Stimulated activated CD4-positive, alpha-beta T cell treated with anti-CD3 and anti-CD28 coated beads, Interleukin-12 subunit alpha, Interleukin-12 subunit beta, amount 100 ng/mL, for 48 hours (primary cell): ENCODE data around the gene TNIK.

Experiments used
- DNase-seq, 3 donors: peaks; one replicate each; pipeline ENCODE4 v3.0.0-alpha.2; 2020; ENCODE audit warnings: low read depth in 2 of 3, low spot score in 1 of 3

Gene TNIK

DNA sequence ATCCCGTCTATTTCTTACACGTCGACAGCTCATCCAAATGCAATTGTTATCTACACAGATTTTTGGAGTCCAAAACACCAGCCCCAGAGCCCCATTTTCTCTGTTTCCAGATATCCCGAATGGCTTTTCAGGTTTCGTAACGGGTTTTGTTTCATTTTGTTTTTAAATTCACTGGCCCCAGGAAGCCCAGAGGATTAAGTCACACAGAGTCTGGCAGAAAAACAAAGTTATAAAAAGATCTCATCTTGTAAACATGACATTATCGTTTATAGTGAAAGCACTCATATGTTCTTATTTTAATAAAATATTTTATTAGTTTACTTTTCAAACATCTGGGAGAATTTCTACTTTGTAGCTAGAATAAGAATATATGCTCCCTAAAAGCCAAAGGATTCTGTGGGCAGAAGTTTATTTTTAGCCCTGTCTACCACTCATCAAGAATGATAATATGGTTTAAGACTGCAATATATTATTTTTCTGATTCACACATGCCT lies 284.4 kb downstream of the TNIK start:
- DNase-seq: no peak

DNA sequence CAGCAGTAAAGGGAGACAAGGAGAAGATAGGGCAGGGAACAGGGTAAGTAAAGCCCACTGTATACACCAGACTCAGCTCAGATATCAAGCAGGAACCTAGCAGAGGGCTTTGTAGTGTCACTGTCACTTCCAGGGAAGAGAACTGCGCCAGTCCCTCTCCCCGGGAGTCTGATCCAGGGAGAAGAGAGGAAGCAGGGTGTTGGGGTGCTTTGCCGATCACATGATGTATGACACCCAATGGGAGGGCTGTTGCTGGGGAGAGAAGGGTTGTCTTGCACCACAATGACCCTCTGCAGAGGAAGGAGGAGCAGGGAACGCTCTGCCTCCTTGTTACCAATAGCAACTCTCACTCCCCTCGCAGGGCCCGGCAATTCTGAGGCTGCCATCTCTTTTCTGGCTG lies 286.5 kb downstream of the TNIK start:
- DNase-seq: no peak

DNA sequence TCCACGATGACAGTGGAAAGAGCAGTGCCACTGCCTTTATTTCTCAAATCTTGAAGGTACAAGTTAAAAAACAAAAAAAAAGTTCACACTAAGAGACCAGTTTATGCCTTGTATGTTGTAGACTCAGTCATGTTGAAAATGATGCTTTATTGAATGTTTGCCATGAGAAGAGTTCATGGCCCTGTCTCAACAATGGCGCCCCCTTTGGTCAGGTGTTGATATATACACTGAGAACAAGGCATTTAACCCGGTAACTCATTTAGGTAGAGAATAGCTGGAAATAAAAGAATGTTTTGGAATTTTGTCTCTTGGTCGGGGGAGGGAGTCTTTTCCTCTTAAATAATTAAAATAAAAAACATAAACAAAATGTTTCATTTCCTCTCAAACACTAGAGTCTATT lies 288.1 kb downstream of the TNIK start:
- no peak for DNase-seq

DNA sequence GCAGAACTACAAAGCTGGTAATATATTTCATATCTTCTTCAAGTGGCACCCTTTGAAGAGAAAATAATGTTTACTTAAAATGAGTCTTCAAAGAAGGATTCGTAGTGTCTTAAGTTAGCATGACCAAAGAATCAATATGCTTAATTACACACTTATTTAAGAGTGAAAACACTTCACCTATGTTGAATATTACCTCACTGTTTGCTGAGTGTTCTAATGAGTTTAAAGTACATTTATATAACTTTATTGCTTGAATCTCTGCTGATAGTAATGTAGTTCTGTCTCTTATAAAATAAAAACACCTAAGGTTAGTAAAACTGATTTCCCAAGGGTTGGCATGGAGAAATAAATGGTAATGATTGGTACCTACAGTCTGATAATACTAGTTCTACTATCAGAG lies 290.3 kb downstream of the TNIK start:
- no peak for DNase-seq

DNA sequence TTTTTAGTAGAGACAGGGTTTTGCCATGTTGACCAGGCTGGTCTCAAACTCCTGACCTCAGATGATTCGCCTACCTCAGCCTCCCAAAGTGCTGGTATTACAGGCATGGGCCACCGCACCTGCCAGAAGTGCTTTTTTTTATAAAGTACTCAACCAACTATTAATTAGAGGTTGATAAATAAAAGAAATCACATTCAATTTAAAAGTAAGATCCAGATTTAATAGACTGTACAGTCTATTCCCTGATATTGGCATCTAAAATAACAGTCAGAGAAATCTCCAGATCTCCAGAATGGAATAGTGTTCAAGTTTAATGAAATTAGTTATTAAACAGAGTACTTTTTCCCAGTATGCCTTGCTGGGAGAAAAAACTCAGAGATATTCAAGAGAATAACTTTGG lies 290.8 kb downstream of the TNIK start:
- DNase-seq: no peak

DNA sequence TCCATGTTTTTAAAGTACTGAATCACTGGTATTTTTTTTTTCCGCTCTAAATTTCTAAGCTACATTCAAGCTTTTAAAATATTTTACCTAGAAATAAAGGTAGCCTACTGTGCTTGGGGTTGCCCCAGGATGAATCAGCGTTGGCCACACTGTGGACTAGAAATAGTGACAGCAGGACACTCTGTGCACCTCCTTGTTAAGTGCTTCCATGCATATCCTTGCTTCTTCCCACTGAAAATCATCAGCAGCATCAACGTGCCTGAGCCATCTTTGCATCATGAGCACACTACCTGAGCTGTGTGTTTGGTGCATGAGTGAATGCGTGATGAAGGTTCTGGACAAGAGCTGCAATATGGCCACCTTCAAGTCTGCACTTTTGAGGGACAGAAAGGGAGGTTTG lies 291.7 kb downstream of the TNIK start:
- DNase-seq: no peak

DNA sequence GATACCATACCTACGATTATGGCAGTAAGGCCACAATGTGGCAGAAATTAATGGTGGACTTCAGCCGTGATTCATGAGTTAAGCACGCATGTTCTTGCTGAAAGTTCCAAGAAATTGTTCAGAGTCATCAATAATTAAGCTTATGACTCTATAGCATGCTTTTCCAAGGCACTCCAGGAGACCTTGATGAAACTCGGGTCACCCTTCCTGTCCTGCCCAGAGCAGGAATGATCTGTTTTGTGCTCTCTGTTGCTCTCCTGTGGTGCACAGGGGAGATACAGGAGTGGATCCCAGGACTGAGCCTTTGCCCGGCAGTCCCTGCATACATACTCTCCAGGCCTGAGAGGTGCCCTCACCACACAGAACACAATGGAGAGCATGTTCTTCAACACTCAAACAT lies 292.1 kb downstream of the TNIK start:
- DNase-seq: no peak

DNA sequence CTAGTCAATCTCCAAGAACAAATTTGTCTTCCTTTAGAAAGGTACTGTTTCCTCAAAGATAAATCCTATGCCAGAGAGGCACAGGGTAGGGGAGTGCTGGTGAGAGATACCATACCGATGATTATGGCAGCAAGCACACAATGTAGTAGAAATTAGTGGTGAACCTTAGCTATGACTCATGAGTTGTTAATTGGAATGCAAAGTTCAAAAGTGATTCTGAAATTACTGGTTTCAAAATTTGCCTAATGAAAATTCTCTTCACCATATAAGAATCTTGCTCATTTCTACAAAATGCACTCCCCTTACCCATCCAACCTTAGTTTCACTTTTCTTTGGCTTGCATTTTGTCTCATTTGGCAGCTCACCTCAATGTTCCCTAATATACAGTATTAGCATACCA lies 294.2 kb downstream of the TNIK start:
- no peak for DNase-seq

DNA sequence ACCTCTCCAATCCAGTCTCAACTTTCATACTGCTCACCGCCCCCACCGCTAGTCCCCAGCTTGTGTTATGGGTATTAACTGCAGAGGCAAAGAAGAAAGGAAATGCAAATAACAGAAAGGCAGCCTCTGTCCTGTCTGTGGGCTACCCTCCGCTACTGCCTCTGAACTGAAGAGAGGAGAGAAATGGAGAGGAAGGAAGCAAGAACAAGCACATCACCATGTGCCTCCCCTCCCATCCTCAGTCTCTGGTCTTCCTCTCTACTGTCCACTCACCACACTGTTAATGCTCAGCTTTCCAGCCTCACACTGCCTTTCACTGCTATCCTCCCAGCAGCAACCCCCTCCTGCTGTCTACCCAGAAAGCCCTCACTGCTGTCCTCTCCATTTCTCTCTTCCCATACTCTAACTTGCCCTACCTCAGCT lies 294.7 kb downstream of the TNIK start:
- no peak for DNase-seq

DNA sequence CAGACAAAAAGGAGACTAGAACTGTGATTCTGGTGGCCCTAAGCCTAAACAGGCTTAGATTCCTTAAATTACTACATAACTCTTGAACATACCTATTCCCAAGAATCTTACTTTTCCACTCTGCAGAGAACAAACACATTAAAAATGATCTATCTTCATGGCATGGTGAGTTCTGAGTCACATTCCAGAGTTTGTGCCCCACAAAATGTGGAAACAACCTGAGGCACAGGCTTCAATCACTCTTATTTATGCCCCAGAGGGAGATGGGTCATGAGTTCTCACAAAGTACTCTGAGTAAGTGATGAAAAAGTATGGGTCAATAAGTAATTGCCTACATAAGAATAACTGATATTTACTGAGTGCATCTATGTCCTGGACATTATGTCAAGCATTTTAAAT lies 296.1 kb downstream of the TNIK start:
- DNase-seq: no peak

DNA sequence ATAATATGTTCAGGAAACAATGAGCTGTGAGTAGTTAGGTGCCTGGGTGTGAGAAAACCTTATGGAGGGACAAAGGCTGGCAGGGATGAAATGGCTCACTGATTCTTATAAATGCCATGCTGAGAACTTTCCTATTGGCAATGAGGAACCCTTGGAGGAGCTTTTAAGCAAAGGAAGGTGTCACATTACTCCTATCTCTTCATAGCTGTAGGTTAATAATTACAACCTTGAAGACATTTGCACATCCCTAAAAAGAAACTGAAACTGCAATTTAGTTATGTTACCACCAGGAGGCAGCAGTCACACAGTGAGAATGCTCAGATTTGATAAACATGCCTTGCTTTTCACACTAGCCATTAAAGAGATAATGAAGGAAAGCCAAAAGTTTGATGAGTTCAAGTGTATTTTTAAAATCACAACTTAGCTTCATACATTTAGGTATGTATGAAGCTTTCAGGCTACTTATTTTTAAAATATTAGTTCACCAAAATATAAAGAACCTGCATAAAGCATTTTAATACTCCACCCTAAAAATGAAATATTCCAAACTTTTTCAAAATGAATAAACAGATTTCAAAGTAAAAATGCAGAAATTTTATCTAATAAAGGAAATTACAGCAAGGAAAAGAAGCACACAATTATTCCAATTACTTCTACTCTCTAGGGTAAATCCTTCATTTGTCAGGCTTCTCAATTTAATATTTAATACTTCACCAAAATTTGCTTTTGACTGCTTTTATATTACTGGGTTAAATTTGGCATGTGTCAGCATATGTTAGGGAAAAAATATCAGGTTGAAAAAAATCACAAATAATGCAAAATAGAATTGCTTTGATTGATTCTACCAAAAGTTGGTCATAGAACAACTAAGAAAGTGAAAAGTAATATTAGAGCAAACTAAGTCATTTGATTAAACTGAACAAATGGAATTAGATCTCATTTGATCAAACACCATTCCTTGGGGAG lies 296.8 kb downstream of the TNIK start:
- peak in 1 of 3 donors; percentile 49 for DNase-seq

DNA sequence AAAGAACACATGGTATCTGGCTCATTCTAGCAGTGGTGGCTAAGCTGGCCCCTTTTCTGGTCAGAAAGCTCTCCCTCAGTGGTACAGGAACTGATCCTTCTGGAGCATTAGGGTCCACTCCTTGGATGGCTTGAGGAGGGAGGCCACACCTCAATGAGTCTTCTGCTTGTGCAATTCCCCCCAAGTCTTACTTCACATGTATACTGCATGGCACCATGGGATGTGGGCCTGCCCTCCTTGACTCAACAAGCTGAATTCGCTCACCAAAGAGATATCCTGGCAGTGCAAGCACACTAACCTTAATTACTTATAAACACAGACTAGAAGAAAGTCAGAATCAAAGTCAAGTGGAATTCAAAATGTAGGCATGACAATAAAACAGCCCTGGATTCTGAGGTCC lies 299.9 kb downstream of the TNIK start:
- DNase-seq: no peak

DNA sequence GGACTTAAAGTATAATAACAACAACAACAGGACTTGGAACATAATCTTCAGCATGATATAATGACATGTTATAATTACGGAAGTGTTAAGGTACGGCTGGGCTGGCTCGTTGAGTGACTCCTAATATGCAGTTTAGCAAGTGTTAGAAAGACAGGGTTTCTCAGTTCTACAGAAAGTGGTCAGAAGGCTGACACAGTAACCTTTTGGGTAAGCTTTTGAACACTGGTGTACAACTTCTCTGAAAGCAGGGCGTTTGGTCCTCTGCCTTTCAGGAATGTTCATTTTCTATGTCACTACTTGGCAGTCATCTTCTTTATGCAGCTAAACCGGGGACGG lies 300.4 kb downstream of the TNIK start:
- no peak for DNase-seq

DNA sequence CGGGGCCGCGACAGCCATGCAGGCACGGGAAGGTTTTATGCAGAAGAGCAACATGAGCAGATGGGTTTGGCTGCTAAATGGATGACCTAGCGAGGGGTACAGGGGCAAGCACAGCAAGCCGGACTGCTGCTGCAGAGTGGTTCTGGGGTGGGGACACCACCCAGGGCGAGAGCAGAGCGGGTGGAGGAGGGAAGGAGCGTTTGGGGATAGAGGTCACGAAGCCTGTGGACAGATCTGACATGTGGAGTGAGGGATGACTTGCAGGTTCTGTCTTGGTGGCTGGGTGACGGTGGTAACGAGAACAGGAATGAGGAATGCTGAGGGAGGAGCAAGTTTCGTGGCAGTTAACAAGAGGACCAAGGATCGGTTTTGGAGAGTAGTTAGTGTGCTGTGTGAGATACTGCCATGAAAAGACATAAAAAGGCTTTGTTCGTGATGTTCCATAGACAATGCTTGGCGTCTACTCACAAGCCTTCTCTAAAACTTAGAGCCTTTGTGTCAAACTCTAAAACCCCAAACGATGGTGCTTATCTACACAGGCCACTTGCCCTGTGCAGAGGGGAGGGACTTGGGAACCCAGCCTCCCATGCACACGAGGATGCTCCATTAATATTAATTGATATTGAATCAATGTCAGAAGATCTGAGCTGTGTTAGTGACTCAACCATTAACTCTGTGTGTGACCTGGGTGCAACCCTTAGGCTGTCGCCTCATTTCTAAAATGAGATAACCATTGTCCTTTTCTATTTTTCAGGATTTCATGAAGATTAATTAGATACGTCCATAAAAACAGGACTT lies 301.0 kb downstream of the TNIK start:
- no peak for DNase-seq

DNA sequence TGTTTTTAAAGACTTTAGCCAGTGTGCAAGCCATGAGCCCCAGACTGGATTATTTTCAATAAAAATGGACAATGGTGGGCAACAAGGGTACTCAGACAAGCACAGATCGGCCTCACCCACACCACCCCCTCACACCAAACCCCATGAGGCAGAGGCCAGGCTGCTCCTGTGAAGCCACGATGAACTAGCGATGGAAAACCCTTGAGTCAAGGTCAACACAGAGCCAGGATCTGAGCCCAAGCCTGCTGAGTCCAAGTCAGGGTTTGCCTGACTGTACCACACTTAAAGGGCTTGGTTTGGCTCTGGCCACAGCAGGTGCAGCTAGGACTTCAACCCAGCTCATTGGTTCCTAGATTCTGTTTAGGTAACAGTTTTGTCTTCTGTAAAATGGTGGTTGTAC lies 302.2 kb downstream of the TNIK start:
- no peak for DNase-seq

DNA sequence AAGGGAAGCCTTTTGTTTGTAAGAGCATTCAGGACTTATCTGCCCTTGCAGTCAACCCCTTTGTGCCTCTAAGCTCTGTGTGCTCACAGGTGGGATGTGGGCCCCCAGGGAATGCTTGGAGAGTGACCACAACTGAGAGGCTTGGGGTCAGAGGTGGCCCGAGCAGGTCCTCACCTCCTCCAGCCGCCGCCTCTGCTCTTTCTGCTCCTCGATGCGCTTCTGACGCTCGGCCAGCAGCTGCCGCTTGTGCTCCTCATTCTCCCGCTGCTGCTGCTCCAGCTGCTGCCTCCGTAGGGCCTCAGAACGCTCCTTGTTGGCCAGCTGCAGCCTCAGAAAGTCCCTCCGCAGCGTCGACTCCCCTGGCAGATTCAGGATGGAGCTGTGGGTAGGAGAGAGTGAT lies 302.9 kb downstream of the TNIK start:
- no peak for DNase-seq

DNA sequence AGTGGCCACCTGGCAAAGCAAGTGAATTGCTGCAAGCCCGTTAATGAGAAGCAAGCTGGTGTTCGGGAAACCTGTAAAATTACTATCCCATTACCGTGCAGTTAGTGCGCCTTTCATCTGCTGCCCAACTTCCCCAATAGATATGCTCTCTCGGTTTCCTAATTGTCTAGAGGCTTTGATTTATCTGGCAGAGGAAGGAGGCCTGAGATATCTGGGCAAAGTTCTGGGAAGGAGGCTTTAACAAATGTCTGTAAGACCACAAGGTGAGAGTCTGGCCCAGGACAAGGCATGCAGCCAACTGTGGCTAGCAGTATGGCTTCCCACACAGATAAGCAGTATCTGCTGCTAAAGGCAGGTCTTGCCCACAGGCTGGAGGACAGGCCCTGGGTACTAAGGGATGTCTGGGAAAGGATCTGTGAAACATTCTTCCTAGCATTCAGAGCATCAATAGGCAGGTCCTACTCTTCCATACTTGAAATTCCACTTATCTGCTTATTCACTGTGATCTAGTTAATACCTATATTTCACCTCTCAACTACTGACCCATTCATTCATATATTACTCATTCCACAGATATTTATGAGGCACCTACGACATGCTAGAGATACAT lies 303.7 kb downstream of the TNIK start:
- DNase-seq: no peak

DNA sequence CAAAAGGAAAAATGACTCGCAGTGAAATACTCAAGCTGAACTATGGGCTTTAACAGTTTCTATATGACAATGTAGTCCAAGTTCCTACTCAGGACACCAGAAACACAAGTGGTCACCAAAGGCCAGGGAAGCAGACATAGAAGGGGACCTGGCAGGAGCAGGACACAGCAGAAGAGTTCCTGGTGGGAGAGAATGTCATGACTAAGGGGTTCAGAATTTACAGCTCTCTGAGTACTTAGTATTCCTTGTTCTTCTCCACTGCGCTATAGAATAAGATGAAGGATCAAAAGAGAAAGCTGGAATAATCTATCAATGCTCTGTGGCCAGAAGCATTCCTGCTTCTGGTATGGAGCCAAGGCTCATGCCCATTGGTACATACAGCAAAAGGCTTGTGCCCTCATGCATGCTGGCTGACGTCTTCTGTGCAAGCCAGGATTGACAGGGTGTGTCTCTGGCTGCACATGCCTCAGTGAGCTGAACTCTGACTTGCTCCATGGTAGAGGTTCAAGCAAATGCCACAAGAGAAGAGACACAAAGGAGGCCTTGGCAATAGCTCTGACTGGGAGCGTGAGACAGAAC lies 305.0 kb downstream of the TNIK start:
- DNase-seq: no peak

DNA sequence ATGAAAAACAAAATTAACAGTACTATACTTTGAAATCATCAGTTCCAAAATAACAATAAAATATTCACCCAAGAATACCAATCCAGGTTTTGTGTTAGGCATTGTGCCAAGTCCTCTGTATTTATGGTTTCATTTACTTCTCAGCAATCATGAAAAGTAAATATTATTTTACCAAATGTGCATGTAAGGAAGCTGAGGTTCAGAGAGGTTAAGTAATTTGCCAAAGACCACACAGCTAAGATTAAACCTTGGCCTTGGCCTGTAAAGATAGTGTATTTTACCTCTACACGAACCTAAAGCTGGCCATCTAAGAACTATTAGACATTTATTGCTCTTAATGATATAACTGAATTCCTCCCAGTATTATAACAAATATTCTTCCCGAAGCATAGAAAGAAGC lies 309.3 kb downstream of the TNIK start:
- DNase-seq: no peak

DNA sequence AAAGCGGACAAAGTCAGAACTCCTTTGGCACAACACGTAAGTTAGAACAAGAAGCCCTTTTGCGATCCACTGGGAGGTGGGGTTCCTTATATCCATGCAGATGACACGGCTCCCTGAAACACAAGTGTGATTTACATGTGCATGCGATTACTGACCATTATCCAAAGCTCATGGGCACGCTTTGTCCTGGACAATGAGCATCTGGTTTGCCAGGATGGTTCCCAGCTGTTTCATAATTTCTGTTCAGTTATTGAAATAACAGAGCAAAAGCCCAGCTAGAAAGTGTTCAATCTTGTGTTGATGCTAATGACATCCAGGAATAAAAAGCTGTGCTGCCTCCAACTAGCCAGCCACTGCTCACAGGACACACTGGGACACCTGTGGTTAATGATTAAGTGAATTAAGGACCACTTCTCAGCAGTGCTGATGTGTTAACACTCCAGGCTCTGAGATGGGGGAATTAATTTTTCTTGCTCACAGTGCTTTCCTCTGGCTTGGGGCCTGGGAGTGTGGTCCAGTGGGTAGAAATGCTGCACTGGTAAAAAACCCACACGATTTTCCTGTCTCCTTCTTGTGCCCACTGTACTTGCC lies 310.6 kb downstream of the TNIK start:
- no peak for DNase-seq

DNA sequence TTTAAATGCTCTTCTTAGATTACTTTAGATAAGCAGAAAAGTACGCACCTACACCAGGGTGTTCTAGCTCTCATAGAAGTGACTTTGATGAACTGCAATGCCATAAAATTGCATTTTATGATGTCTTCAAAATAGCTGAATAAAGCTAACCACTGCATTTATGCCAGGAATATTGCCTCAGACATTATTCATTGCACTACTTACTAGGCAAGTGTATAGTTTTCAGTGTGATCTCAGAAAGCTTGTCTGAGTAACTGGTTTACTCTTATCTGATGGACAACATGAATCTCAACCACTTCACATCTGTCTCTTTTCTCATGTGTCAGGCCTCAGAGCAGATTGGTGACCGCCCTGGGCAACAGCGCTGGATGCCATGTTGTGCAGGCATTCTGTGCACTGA lies 314.4 kb downstream of the TNIK start:
- DNase-seq: no peak
